NOMO-1 treated with DMSO at 0.1 percent for 48 hours (cell line): ENCODE data around the gene SYMPK.
"Not testable (repeated sequence)": the region's sequence is repeated elsewhere in the genome, so short reads cannot be mapped to it uniquely, and the experiment has no call there.

Experiments used
- DNase-seq: peaks from one replicate; lab custom pipeline; 2025; ENCODE audit not compliant: unreplicated experiment; lab: John Stamatoyannopoulos, UW

Gene SYMPK

DNA sequence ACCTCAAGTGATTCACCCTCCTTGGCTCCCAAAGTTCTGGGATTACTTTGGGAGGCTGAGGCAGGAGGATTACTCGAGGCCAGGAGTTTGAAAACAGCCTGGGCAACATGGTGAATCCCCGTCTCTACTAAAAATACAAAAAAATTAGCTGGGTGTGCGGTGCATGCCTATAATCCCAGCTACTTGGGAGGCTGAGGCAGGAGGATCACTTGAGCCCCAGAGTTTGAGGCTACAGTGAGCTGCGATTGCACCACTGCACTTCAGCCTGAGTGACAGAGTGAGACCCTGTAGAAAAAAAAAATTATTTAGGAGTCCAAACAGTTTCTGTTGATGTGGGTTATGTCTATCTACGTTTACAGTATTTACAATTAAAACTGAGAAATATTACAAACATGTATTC is 7.9 kb upstream of the SYMPK start:
- no peak for DNase-seq

DNA sequence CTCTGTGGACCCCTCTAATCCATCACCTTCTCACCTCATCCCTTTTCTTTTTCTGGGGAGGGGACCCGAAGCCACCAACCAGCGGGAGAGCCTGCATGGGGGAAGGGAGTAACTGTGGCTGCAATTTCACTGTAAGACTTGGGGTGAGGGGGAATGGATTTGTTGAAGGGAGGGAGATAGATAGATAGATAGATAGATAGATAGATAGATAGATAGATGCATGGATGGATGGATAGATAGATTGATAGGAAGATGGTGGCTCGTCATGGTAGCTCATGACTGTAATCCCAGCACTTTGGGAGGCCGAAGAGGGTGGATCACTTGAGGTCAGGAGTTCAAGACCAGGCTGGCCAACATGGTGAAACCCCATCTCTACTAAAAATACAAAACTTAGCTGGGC is 4.3 kb upstream of the SYMPK start:
- DNase-seq = not testable (repeated sequence)

DNA sequence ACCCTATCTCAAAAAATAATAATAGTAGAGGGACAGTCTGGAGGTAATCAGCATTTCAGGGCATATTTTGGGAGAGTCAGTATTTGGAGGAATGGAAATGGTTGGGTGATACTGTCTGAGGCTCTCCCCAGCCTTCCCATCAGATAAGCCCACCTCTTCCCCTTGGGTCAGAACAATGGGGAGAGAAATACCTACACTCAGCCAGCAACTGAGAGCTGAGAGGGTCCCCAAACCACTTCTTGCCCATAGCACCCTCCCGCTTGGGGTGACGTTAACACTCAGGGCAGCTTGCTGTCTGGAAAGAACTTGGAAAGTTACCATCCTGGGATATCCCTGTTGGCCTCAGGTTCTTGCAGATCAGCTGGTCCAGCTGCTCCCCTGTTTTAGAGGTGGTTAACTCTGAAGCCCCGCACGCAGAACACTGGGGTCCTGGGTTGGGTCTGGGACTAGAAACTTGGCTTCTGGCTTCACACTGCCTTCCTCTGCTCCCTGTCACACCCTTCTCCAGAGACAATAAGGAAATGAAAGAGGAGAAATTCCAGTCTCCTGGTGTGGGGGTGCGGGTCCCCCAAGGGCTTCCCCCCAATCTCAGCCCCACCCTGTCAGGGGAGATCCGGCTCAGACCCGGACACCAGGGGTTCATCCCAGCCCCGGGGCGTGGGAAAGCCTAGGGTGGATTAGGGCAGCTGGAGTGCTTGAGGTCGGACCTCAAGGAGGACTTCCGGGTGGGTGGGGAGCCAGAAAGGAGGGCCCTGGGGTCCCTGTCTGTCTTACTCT is 3.6 kb upstream of the SYMPK start:
- DNase-seq = no peak

DNA sequence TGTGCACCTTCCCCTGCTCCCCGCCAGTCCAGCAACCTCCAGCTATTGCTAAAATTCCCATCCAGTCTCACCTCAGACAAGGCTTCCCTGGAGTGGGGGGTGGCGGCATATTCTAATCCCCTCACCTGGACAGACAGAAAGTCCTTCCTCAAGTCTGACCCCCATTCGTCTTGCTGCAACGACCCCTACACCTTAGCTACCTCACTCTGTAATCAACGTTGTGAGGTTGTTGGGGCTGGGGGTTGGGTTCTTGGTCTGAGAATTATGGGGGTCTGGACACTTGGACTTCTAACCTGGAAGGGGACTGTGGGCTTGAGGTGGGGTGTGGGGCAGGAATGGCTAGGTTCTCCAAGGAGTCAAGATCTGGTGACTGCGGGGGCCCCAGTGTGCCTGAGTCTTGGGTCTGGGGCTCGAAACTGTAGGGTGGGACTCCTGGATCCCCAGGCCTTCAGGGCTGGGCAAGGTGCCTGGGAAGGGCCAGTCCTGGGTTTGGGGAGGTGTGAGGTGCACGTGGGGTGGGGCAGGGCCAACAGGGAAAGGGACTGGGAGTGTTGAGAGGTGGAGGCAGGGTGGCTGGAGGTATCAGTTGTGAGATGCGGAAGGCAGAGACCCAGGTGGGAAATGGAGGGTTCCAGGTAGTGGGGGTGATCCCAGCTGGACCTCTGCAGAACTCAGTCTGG is 2.5 kb upstream of the SYMPK start:
- DNase-seq = no peak

DNA sequence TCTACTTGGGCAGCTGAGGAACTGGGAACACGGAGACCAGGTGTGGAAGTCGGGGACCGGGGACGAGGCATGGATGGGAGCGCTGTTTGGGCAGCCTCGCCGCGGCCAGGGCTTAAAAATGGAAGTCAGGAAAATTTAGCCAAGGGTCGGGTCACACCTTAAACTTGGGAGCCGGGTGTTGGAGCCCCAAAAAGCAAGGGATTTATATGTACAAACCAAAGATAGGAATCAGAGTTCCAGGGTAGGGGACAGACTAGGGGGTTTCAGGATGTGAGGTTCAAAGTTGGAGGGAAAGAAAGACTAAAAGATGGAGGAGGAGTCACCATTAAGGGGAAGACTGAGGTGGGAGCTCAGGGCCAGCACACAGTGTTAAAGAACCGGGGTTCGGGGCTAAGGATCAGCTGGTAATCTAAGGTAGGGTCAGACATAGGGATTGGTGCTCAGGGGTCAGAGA is 1.7 kb upstream of the SYMPK start:
- DNase-seq = no peak

DNA sequence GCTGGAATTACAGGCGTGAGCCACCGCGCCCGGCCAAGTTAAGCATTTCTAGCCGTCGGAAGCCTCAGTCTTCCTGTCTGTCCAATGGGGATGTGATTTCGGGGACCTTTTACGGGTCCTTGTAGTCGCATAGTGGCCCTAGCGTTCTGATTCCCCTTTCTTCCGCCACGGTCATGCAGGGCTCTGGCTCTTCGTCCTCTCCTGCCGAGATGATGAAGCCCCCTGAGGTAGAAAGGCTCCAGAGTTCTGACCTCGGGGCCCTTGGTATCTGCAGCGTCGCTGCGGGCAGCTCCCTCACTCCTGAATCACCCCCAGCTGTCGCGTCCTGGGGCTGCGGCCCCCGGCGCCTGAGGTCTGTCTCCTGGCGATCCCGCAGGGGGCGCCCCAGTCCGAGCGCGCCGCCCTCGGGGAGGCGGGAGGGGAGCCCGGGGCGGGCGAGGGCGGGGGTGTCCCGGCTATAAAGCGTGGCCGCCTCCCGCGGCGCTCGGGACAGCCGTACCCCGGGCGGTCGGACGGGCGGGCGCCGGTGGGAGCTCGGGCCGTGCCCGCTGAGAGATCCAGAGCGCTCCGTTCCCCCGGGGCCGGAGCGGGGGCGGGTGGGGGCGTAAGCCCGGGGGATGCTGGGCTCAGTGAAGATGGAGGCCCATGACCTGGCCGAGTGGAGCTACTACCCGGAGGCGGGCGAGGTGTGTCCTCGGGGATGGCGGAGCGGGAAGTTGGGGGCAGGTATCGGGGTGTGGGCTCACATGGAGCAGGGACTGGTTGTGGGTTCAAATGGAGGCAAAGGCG is 1.1 kb upstream of the SYMPK start, which contains the start of gene FOXA3:
TSS of gene FOXA3 (plus strand) at position 487 of the 789 bp plus-strand sequence. CDS start at position 618, 131 bp downstream.
- DNase-seq = peak; percentile 13

DNA sequence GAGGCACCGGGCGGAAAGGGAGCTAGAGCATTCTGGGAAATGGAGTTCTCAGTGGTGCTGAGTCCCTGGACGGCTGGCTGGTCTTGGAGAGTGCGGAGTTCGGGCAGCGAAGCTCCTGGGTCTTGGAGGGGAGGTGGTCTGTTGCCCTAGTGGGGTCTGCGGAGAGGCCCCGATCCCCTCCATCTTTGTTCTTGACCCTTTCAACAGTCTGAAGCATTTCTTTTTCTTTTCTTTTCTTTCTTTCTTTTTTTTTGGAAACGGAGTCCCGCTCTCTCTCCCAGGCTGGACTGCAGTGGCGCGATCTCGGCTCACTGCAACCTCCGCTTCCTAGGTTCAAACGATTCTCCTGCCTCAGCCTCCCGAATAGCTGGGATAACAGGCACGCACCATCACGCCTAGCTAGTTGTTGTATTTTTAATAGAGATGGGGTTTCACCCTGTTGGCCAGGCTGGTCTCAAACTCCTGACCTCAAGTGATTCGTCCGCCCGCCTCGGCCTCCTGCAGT is 440 bp upstream of the SYMPK start:
- no peak for DNase-seq

DNA sequence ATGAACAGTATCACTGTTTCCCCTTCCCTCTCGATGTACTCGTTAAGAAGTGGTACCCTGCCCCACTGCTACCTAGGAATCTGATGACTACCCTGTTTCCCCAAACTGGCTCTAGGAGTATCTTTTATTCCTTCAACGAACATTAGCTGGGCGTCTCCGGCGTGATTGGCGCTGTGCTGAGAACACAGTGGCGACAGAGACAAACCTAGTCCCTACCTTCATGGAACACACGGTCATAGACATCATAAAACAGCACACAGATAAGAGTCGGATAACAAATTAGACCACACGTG is 730 bp downstream of the SYMPK start:
- no peak for DNase-seq

DNA sequence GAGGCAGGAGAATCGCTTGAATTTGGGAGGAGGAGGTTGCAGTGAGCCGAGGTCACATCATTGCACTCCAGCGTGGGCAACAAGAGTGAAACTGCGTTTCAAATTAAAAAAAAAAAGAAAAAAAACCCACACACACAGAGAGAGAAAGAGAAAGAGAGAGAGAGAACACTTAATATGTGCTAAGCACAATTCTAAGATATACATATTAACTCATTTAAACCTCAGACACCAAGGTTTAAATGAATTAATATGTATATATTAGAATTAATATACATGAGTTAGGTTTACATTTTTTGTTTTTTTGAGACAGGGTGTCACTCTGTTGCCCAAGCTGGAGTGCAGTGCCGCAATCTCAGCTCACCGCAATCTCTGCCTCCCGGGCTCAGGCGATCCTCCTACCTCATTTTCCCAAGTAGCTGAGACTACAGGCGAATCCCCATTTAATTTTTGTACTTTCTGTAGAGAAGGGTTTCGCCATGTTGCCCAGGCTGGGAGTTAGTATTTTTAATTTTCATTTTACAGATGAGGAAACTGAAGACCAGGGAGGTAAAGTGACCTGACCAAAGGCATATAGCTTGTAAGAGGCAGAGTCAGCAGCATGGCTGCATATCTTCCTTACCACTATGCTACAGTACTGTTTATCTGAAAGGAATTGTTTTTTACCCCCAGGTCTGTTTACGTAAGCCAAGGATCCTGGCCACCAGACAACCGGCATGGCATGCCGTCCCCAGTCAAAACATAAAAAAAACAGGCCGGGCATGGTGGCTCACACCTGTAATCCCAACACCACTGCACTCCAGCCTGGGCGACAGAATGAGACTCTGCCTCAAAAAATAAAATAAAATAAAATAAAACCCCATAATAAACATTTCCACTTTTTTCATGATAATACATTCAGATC is 2.3 kb downstream of the SYMPK start:
- no peak for DNase-seq

DNA sequence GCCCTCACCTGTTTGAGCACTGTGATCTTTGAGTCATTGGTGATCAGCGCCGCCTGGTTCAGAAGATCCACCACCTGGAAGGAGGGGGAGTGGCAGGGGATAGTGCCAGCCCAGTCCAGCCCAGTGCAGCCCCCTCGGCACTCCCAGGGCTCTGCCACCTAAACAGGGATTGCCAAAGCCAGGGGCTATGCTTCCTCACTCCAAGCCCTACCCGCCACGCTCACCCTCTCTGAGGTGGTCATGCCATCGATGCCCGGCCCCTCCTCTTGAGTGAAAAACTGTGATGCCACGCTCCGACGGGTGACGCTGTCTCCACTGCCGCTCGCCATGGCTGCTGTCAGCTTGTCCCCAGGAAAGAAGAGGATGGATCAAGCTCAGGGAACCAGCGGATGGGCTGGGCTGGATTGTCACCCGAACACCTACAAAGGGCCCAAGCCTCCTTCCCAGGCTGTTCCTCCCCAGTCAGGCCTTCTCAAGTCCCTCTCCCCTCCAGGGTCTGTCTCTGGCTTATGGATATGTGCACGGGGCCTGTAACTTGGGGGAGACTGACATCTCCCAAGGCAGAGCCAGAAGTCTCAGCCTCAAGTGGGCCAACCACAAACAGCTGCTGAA is 8.7 kb downstream of the SYMPK start:
- DNase-seq = no peak

DNA sequence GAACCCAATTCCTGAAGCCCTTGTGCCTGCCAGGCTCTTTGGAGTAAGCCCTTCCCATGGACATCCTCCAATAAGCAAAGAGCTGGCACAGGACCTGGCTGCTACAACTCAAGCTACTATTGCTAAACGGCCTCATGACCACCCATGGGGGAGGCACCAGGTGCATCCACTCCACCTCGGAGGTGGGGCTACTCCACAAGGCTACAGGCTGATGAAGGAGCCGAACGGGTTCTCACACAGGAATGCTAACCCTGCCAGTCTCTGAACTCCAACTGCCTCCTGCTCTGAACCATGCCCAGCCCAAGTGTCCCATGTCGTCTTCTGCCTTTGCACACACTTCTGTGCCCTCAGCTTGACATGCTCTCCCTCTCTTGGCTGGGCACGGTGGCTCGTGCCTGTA is 10.0 kb downstream of the SYMPK start:
- DNase-seq = no peak

DNA sequence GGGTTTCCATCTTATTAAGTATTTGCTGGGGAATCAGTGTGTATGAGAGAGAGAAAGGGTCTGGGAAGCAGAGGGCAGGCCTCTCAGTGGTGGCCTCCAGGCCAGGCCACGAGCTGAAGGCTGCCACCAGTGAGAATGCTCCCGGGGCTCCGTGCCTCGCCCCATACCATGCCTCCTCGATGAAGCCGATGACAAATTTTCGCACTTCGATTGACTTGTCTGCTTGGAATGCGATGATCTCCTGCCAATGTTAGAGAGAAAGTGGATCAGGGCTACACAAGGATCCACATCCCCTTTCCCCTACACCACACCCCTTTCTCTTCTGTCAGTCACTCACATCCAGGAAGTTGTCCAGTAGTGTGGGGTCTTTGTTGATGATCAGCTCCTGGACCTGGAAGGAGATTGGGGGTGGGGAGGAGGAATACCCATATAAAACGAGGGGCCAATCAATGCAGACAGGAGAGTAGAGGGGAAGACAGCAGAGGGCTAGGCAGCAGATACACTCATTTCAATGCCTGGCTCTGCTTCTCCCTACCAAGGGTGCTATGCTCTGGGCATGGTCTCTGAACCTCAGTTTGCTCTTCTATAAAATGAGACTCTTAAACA is 10.7 kb downstream of the SYMPK start:
- no peak for DNase-seq

DNA sequence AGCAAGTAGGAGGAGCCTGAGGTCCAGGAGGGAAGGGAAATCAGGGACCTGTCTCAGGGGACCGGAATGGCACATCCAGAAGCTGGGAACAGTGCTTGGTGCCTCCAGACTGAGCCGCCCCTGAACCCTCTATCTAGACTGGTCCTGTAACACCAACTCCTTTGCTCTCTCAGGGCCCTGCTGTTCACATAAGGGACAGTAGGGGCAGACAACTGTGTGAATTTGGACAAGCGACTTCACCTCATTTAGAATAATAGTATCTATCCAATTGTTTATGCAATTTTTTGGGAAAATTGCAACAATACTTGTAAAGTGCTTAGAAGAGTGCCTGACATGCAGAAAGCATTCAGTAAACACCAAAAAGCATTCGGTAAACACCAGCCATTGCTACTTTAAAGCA is 14.0 kb downstream of the SYMPK start:
- no peak for DNase-seq

DNA sequence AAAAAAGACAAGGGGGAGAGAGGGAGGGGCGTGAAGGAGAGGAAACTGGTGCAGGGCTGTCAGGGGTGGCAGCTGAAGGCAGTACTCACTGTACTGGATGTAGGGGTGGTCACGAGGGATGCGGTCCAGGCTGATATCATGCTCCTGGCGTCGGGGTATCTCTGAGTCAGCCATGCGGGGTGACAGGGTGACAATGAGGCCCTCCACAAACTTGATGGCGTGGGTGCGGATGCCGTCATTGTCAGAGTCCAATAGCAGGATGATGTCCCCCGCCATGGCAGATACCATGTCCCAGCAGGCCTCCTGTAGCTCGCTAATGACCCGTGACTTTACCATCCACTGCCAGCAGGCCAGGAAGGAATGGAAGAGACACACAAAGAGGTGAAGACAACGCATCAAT is 15.3 kb downstream of the SYMPK start:
- DNase-seq = no peak

DNA sequence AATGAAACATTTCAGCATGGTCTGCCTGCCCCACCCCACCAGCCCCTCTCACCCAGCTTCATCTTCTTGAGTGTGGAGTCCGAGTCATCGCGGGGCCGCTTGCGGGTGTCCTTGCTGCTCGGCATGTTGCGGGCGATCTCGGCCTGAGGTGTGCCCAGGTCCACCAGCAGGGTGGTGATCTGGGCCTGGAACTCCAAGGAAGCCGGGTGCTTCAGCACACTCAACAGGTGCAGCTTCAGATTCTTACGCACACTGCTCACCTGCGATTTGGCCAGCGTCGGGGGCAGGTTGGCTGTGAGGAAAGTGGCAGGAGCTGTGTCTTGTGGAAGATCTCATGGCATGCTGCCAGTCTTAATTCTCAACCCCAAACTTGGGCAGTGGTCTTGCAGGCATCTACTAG is 20.7 kb downstream of the SYMPK start:
- no peak for DNase-seq

DNA sequence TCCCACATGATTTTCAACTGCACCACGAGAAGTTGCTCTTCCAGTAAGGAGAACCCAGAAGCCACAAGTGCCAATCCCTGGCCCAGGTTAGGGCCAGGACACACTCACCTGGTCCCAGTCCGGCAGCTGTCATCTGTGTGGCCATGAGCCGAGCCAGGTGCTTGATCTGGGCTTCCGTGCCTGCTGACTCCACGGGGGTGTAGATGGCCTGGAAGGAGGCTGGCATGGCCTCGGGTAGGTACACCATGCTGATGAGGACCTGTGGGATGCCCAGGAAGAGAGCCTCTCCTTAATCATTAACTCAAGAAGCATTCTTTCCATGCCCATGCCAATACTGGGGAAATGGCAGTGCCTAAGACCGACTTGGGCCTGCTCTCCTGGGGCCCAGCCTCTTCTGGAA is 28.0 kb downstream of the SYMPK start:
- no peak for DNase-seq

DNA sequence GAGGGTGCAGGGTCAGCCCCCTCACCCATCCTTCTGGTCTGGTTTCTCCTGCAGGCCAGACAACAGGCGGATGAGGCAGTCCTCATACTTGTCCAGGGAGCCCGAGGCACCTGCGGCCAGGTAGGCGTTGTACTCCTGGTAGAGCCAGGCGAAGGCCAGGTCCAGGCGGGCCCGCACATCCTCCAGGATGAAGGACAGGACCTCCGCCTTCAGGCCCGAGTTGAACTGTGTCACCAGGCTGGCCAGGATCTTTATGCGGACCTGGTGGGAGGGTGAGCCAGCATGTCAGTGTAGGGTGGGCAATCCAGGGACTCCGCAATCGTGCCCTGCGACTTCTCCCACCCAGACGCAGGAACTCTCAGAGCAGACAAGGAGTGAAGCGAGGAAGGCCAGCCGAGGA is 34.0 kb downstream of the SYMPK start:
- DNase-seq = no peak

DNA sequence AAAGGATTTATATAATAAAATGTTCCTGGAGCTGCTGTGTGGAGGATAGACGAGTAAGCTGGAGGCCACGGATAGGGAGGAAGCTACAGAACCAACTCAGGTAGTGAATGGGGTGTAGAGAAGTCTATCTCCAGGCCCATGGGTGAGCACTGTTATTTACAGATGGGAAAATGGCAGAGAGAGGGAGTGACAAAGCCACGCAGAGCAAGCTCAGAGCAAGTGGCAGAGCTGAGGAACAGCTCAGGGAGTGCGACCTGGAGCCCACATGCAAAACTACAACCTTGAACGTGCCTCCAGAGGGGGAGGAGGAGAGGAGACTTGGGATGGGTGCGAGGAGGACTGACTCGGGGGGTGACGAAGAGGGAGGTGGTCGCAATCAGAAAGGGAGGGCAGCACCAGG is 34.4 kb downstream of the SYMPK start:
- no peak for DNase-seq

DNA sequence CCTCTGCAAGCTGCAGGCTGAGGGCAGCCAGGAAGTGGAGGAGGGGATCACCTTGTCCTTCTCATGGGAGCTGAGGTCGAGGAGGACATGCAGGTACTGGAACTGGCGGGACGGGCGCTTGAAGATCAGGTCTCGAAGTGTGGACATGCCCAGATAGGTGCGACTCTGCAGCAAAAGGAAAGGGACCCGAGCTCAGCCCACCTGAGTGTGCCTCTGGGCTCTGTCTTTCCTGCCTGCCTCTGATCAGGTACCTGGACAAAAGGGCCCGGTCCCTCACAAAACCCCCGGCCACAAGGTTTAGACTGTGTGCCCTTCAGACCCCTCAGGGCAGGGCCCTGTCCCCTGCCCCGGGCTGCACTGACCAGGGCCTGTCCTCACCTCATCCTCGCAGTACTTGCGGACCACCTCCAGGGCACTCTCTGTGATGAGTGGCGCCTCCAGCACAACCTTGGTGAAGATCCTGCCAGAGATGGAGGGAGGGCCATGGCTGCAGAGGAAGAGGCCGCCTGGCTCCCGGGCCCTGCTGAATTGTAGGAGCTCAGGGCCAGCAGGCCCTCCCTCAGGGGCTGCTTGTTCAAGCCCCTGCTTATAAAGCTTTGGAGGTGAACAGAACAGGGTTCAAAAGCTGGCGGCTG is 35.4 kb downstream of the SYMPK start:
- DNase-seq = no peak
